ENCODE measurements around the gene CCT6B. TPM values are rescaled to one million over a fixed set of nuclear protein-coding genes. Genes with fewer than 3 reads are reported as not detected.

CCT6B gene
- total and polyA plus RNA-seq, 9 of the 15 experiments (the other 6 are each of a cell fraction or from before 2014, with no cell fraction given) = 0.25 to 0.91 (median 0.58) TPM

DNA sequence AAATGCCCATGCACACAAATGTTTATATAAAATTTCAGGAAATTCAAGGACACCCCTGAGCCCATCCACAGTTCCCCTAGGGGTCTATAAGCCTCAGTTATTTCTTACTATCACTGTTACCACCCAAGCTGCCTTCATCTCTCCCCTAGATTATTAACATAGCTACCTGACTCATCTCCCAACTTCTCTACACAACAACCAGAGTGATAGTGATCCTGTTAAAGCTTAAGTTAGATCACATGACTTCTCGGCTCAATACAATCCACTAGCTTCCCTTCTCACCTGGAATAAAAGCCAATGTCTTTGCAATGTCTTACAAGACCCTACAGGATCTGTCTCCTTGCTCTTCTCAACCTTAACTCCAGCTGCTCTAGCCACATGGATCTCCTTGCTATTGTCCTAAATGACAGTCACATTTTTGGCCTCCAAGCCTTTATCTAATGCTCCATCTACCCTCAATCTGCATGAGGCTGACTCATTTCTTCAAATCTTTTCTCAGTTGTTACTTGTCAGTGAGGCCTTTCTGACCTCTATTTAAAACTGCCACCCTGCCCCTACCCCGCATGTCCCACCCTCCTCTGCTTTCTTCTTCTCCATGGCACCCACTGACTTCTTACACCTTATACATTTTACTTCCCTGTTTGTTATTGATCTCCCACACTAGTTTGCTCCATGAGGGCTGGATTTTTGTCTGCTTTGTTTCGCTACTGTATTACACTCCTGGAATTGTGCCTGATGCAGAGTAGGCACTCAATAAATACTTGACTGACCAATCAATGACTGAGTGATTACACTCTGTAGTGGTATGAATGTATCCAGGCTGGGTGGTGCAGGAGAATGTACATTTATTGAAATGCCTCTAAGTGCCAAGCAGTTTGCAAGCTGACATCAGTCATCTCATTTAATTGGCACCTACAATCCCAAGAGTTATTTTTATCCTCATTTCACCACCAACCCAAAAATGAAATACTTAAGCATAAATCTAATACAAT is 13.8 kb upstream of the CCT6B start (continued):
- 0 out of 2 replicates have a peak, but pooled peaks have one; percentile 9 for TF ChIP-seq MGA (IDR thresholded peaks at IDR 0.05)
- peak; percentile 65; the same call in 1 of the 2 replicates for TF ChIP-seq SMARCE1 (IDR thresholded peaks at IDR 0.05)
- peak; percentile 56 for TF ChIP-seq SMARCA4 (IDR thresholded peaks at IDR 0.05)
- no peak for TF ChIP-seq CREB1 (IDR thresholded peaks at IDR 0.05)
- no peak for TF ChIP-seq CREB1 (CRISPR knock-in tag; IDR thresholded peaks at IDR 0.05)
- peak; percentile 77; the same call in 1 of the 2 replicates for TF ChIP-seq JUND (IDR thresholded peaks at IDR 0.05; ENCODE audit: borderline replicate concordance, low read depth, low read length)
- TF ChIP-seq JUND (tag; IDR thresholded peaks at IDR 0.05; ENCODE audit: borderline replicate concordance, low read depth, low read length) = peak; percentile 70; the same call in 2 of the 3 replicates
- 0 out of 2 replicates have a peak, but pooled peaks have one; percentile 18 for TF ChIP-seq GATA2 (CRISPR knock-in tag; IDR thresholded peaks at IDR 0.05)
- peak; percentile 54; the same call in 1 of the 2 replicates for TF ChIP-seq SOX6 (IDR thresholded peaks at IDR 0.05)
- peak; percentile 74; the same call in 1 of the 2 replicates for TF ChIP-seq TOE1 (IDR thresholded peaks at IDR 0.05; ENCODE audit: borderline replicate concordance)
- TF ChIP-seq TOE1 (CRISPR knock-in tag; IDR thresholded peaks at IDR 0.05; ENCODE audit: borderline replicate concordance, low read depth) = no peak
- peak; percentile 18; the same call in 1 of the 2 replicates for TF ChIP-seq NFE2 (IDR thresholded peaks at IDR 0.05; ENCODE audit: low read depth)
- TF ChIP-seq CBX8 (IDR thresholded peaks at IDR 0.05; ENCODE audit: borderline replicate concordance, extremely low read depth, low read depth, low read length, poor library complexity, severe bottlenecking) = no peak
- TF ChIP-seq MAZ (CRISPR knock-in tag; conservative IDR thresholded peaks at IDR 0.05 in 1 of 2, IDR thresholded peaks at IDR 0.05 in 1 of 2) = no peak
- TF ChIP-seq KDM1A (IDR thresholded peaks at IDR 0.05) = peak; percentile 62 to 76; a peak in 3 of 4 replicates
- TF ChIP-seq FOSL1 (tag; conservative IDR thresholded peaks at IDR 0.05) = peak; percentile 90
